ENCODE measurements around the gene CSNK1D. TPM values are rescaled to one million over a fixed set of nuclear protein-coding genes. Genes with fewer than 3 reads are reported as not detected.
A peak's percentile ranks its signal among the peaks of the same experiment; 100 is the strongest.

Gene CSNK1D
- total and polyA plus RNA-seq, 10 of the 15 experiments (the other 5 are each of a cell fraction or from before 2014, with no cell fraction given): 5.7 to 105 (median 58.1) TPM

GRCh38 chr17:82231562-82232321, 41.8 kb downstream of the CSNK1D start:
- H3K79me2 ChIP-seq (ENCODE audit: control insufficient read depth, insufficient read depth, low read length): peaks cover 79% of the 10 kb centered on the region
- peak overlapping the region; percentile 73 for H3K27ac ChIP-seq (ENCODE audit: control insufficient read depth, insufficient read depth)
- in situ Hi-C loops (cut with MboI): no loop called here

More at GRCh38 chr17:82231562-82232321, 41.8 kb downstream of the CSNK1D start:
- RAD21 ChIA-PET (ENCODE audit: unreplicated experiment): interaction anchor here (0.9 to 1.0 kb wide), 2 partner anchors 71 to 89 kb away, joined by 3 to 4 read pairs; no protein-coding TSS in a partner anchor
- no peak overlapping the region for H2AFZ ChIP-seq (ENCODE audit: control insufficient read depth, low read depth, low read length)
- ATAC-seq (peak; percentile 28), DNase-seq (ENCODE audit: low read depth, low spot score) (no peak), FAIRE-seq (no peak)
- H3K4me3 ChIP-seq: peak overlapping the region; percentile 99
- 6% methylated on average over 41 of the region's 42 CpGs for WGBS (ENCODE audit: insufficient coverage, insufficient replicate concordance, low lambda C conversion rate, missing lambda C conversion rate)
- H3K4me2 ChIP-seq (ENCODE audit: control insufficient read depth, insufficient read depth): peak overlapping the region; percentile 79
- H3K36me3 ChIP-seq (ENCODE audit: control insufficient read depth in 2 of 2, insufficient read depth in 2 of 2, low read length in 1 of 2): peaks cover 0 to 8% of the 10 kb centered on the region in 2 experiments; a peak in 3 of 4 replicates
- SMC1A ChIA-PET (ENCODE audit: uncharacterized antibody, unreplicated experiment): interaction anchor here (1.1 kb wide), 1 partner anchor 26 kb away, joined by 8 read pairs; no protein-coding TSS in a partner anchor
- H3K4me1 ChIP-seq (ENCODE audit: control insufficient read depth, insufficient read depth, low read length): peaks cover 40% of the 10 kb centered on the region
- intact Hi-C loops (cut with micrococcal nuclease; ENCODE audit: unreplicated experiment): loop anchor here (5.0 kb wide), 1 partner anchor 181 kb away; no protein-coding TSS in a partner anchor
- H3K9me3 ChIP-seq (replicated peaks; ENCODE audit: control insufficient read depth, insufficient read depth, low read length): no peaks in the 10 kb centered on the region
- CTCF ChIA-PET: interaction anchor here (2.0 kb wide), 1 partner anchor 26 kb away, joined by 8 read pairs; no protein-coding TSS in a partner anchor
- H3K9ac ChIP-seq (ENCODE audit: control insufficient read depth, insufficient read depth, low read length): peak overlapping the region; percentile 85
- H3K27me3 ChIP-seq (replicated peaks in 1 of 2; ENCODE audit: control insufficient read depth in 2 of 2, insufficient read depth in 2 of 2, low read length in 1 of 2): no peaks in the 10 kb centered on the region
- BruUV-seq (replicated peaks): no TSS peak
- H4K20me1 ChIP-seq (ENCODE audit: control insufficient read depth, insufficient read depth): no peaks in the 10 kb centered on the region
- peak; percentile 28; the same call in 1 of the 2 replicates for TF ChIP-seq POLR2A (IDR thresholded peaks at IDR 0.05; ENCODE audit: low read depth, low read length)
- TF ChIP-seq FOS (IDR thresholded peaks at IDR 0.05; ENCODE audit: borderline replicate concordance, extremely low read depth, insufficient read length): no peak
- no peak for TF ChIP-seq IRF4 (IDR thresholded peaks at IDR 0.05; ENCODE audit: low read depth, low read length)
- TF ChIP-seq NR2F1 (conservative IDR thresholded peaks at IDR 0.05): peak; percentile 46
- TF ChIP-seq, protein P1, sequence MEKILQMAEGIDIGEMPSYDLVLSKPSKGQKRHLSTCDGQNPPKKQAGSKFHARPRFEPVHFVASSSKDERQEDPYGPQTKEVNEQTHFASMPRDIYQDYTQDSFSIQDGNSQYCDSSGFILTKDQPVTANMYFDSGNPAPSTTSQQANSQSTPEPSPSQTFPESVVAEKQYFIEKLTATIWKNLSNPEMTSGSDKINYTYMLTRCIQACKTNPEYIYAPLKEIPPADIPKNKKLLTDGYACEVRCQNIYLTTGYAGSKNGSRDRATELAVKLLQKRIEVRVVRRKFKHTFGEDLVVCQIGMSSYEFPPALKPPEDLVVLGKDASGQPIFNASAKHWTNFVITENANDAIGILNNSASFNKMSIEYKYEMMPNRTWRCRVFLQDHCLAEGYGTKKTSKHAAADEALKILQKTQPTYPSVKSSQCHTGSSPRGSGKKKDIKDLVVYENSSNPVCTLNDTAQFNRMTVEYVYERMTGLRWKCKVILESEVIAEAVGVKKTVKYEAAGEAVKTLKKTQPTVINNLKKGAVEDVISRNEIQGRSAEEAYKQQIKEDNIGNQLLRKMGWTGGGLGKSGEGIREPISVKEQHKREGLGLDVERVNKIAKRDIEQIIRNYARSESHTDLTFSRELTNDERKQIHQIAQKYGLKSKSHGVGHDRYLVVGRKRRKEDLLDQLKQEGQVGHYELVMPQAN (conservative IDR thresholded peaks at IDR 0.05): peak; percentile 68
- TF ChIP-seq EGR1 (IDR thresholded peaks at IDR 0.05; ENCODE audit: borderline replicate concordance in 1 of 2, low read depth in 2 of 2, low read length in 2 of 2): 0 out of 3 replicates have a peak, but pooled peaks of 1 of the 2 experiments have one; percentile 3
- 0 out of 2 replicates have a peak, but pooled peaks have one; percentile 22 for TF ChIP-seq LARP7 (IDR thresholded peaks at IDR 0.05)
- TF ChIP-seq BHLHE40 (IDR thresholded peaks at IDR 0.05; ENCODE audit: borderline replicate concordance in 1 of 2, low read depth in 2 of 2, low read length in 1 of 2): peak in 1 of 2 experiments; percentile 20; a peak in 1 of 4 replicates
- TF ChIP-seq MEF2B (IDR thresholded peaks at IDR 0.05; ENCODE audit: partially characterized antibody, poor library complexity, severe bottlenecking): peak; percentile 0
- 0 out of 2 replicates have a peak, but pooled peaks have one; percentile 1 for TF ChIP-seq MXI1 (IDR thresholded peaks at IDR 0.05; ENCODE audit: low read depth, low read length)
- no peak for TF ChIP-seq ZNF384 (IDR thresholded peaks at IDR 0.05; ENCODE audit: borderline replicate concordance, low read depth, low read length)
- TF ChIP-seq, protein P2, sequence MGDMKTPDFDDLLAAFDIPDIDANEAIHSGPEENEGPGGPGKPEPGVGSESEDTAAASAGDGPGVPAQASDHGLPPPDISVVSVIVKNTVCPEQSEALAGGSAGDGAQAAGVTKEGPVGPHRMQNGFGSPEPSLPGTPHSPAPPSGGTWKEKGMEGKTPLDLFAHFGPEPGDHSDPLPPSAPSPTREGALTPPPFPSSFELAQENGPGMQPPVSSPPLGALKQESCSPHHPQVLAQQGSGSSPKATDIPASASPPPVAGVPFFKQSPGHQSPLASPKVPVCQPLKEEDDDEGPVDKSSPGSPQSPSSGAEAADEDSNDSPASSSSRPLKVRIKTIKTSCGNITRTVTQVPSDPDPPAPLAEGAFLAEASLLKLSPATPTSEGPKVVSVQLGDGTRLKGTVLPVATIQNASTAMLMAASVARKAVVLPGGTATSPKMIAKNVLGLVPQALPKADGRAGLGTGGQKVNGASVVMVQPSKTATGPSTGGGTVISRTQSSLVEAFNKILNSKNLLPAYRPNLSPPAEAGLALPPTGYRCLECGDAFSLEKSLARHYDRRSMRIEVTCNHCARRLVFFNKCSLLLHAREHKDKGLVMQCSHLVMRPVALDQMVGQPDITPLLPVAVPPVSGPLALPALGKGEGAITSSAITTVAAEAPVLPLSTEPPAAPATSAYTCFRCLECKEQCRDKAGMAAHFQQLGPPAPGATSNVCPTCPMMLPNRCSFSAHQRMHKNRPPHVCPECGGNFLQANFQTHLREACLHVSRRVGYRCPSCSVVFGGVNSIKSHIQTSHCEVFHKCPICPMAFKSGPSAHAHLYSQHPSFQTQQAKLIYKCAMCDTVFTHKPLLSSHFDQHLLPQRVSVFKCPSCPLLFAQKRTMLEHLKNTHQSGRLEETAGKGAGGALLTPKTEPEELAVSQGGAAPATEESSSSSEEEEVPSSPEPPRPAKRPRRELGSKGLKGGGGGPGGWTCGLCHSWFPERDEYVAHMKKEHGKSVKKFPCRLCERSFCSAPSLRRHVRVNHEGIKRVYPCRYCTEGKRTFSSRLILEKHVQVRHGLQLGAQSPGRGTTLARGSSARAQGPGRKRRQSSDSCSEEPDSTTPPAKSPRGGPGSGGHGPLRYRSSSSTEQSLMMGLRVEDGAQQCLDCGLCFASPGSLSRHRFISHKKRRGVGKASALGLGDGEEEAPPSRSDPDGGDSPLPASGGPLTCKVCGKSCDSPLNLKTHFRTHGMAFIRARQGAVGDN (IDR thresholded peaks at IDR 0.05): 0 out of 2 replicates have a peak, but pooled peaks have one; percentile 44
- 0 out of 2 replicates have a peak, but pooled peaks have one; percentile 20 for TF ChIP-seq IKZF1 (conservative IDR thresholded peaks at IDR 0.05)
- POLR2A ChIA-PET: interaction anchor here (0.6 to 3.9 kb wide), 7 partner anchors 14 to 250 kb away, joined by 3 to 17 read pairs (median 4); partner anchors contain the start of gene CCDC57

Measured in GM12878 (cell line).